Naive B cell (primary cell): ENCODE measurements around the gene LIPA. TPM values are rescaled to one million over a fixed set of nuclear protein-coding genes. Genes with fewer than 3 reads are reported as not detected.

ENCODE experiments used
- ATAC-seq, 2 donors: fragments of 150-1000 bp; cut with Tn5 transposase; 2 replicates each; pipeline ENCODE4 v1.10.0; 2021; ENCODE audit warnings: low read depth in 2 of 2, mild to moderate bottlenecking in 2 of 2, moderate library complexity in 2 of 2
- DNase-seq: peaks from one replicate; pipeline ENCODE4 v3.0.0; 2022
- H3K27ac Mint-ChIP-seq, 6 donors: one replicate each; pipeline ENCODE4 v1.8.0; 2020 to 2022; ENCODE audit warnings: mild to moderate bottlenecking in 6 of 6, mixed read lengths in 6 of 6, moderate library complexity in 5 of 6, inconsistent platforms in 2 of 6
- H3K27me3 Mint-ChIP-seq, 3 donors: one replicate each; pipeline ENCODE4 v1.8.0; 2021 to 2022; ENCODE audit warnings: mixed read lengths in 3 of 3, mild to moderate bottlenecking in 1 of 3
- H3K36me3 Mint-ChIP-seq, 2 donors: one replicate each; pipeline ENCODE4 v1.8.0; 2020 to 2022; ENCODE audit warnings: mixed read lengths in 2 of 2, inconsistent platforms in 1 of 2, mild to moderate bottlenecking in 1 of 2
- H3K4me1 Mint-ChIP-seq, 3 donors: one replicate each; pipeline ENCODE4 v1.8.0; 2020 to 2022; ENCODE audit warnings: mixed read lengths in 3 of 3, inconsistent platforms in 1 of 3, mild to moderate bottlenecking in 1 of 3, moderate library complexity in 1 of 3
- H3K4me3 Mint-ChIP-seq, 8 donors: one replicate each; pipeline ENCODE4 v1.8.0; 2020 to 2022; ENCODE audit warnings: mild to moderate bottlenecking in 8 of 8, mixed read lengths in 8 of 8, moderate library complexity in 8 of 8, inconsistent platforms in 2 of 8
- H3K9me3 Mint-ChIP-seq, 7 donors: one replicate each; pipeline ENCODE4 v1.8.0; 2020 to 2022; ENCODE audit warnings: mixed read lengths in 7 of 7, mild to moderate bottlenecking in 5 of 7, inconsistent platforms in 2 of 7, moderate library complexity in 1 of 7
- polyA plus RNA-seq, 6 donors: library from polyadenylated mRNA; unstranded; fragments of 300-500 nt; fragmentation: Illumina TruSeq; gene quantifications; one replicate each; pipeline ENCODE4 v1.2.3, GENCODE V29; 2021; ENCODE audit warnings: low read depth in 6 of 6

LIPA gene
- polyA plus RNA-seq, 6 donors from 2014 or later: 134 to 178 (median 159) TPM

DNA sequence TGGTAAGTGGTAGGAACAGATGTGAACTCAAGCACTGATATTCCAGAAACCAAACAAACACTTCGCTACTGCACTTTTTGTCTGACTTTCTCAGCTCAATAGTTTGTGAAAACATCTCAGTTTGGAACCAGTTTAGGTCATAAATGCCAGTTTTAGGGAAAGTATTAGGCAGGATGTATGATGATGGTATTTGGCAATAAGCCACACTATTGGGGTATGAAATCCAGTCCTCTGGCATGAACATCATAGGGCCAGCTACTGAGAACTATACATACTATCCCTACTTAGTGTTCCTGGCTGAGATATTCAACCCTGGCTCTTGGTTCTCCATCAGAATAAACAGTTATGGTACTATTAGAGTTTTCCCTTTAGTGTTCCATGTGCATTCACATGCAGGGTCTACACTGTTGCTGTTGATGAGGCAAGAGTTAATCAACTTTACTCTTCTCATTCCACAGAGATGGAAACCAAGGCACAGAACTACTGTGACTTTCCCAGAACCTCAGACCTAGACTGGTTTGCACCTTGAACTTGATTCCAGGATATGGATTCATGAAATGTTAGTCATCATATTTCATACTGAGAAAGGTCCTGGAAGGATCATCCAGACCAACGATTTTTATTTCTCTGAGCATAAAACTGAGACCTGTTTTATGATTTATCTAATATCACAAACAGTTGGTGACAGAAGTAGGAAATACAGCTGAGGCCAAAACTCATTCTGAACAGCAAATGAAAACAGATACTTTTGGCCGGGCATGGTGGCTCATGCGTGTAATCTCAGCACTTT lies 30.2 kb upstream of the LIPA start:
- no peak for ATAC-seq
- no peak overlapping the region for H3K4me3 Mint-ChIP-seq
- no peak for DNase-seq
- H3K27me3 Mint-ChIP-seq: no peaks in the 10 kb centered on the region
- H3K27ac Mint-ChIP-seq: no peak overlapping the region
- peaks cover 0 to 4% (median 0%) of the 10 kb centered on the region in 3 donors for H3K4me1 Mint-ChIP-seq
- no peaks in the 10 kb centered on the region for H3K36me3 Mint-ChIP-seq
- H3K9me3 Mint-ChIP-seq: no peaks in the 10 kb centered on the region

DNA sequence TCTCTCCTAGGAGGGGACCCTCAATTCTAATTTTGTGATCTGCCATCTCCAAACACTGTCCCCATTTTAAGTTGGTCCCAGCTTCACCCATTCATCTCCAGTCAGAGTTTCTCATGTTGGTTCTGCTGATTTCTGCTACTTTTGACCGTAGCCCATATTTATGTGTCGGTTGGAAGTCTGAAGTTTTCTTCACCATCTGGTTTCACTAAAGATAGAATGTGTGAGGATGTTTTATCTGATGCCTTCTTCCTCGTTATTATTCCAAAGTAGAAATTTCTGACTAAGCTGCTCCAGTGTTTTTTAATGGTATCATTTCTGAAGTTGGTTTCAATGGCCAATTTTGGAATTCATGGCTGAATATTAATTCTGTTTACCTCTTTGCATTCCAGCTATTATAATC lies 28.9 kb upstream of the LIPA start:
- Mint-ChIP-seq H3K4me1 (peaks cover 0 to 4% (median 0%) of the 10 kb centered on the region in 3 donors), H3K4me3 (no peak overlapping the region), H3K27ac (no peak overlapping the region), H3K36me3 (no peaks in the 10 kb centered on the region), H3K9me3 (no peaks in the 10 kb centered on the region), H3K27me3 (no peaks in the 10 kb centered on the region)
- DNase-seq: no peak
- no peak for ATAC-seq

DNA sequence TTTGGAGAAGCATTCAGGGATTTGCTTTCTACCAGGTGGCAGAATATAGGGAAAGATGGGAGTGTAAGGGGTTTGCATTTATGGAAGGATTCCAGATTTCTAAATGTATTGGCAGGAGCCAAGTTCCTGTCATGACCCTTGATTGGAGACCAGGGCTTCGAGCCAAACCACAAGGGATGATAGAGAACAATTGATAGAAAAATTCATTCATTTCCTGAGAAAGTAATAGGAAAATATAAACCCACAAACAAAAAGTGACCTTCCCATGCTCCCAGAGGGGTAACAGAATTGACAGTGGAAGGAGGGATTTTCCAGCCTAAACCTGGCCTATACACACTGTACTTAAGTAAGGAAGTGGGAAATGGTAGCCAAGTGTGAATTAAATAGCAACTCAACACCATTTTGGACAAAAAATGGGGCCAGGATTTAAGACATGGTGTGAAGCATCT lies 27.9 kb upstream of the LIPA start:
- ATAC-seq (no peak), DNase-seq (no peak)
- Mint-ChIP-seq H3K36me3 (no peaks in the 10 kb centered on the region), H3K27ac (no peak overlapping the region), H3K9me3 (no peaks in the 10 kb centered on the region), H3K4me1 (peaks cover 0 to 4% (median 0%) of the 10 kb centered on the region in 3 donors), H3K4me3 (no peak overlapping the region), H3K27me3 (no peaks in the 10 kb centered on the region)

DNA sequence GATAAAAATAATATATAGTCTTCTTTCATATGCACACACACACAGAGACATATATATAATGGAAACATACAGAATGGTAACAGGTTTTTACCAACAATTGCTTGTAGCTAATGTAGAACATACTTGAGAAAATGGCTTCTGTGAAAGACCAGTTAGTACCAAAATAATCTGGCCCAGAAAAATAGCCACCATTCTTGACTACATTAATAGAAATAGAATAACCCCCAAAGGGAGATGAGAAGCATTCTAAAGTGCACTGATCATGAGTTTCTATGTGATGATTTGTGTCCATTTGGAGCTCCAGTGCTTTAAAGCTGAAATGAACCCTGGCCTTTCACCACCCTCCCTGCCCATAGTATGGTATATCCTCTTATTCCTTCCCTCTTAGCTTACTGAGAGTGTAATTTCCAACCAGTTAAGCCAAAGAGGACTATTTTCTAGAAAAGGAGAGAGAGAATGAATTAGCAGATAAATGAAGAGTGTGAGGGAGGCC lies 27.4 kb upstream of the LIPA start:
- ATAC-seq (no peak), DNase-seq (no peak)
- H3K27ac Mint-ChIP-seq: no peak overlapping the region
- H3K9me3 Mint-ChIP-seq: no peaks in the 10 kb centered on the region
- no peaks in the 10 kb centered on the region for H3K27me3 Mint-ChIP-seq
- peaks cover 0 to 4% (median 0%) of the 10 kb centered on the region in 3 donors for H3K4me1 Mint-ChIP-seq
- no peak overlapping the region for H3K4me3 Mint-ChIP-seq
- H3K36me3 Mint-ChIP-seq: no peaks in the 10 kb centered on the region

DNA sequence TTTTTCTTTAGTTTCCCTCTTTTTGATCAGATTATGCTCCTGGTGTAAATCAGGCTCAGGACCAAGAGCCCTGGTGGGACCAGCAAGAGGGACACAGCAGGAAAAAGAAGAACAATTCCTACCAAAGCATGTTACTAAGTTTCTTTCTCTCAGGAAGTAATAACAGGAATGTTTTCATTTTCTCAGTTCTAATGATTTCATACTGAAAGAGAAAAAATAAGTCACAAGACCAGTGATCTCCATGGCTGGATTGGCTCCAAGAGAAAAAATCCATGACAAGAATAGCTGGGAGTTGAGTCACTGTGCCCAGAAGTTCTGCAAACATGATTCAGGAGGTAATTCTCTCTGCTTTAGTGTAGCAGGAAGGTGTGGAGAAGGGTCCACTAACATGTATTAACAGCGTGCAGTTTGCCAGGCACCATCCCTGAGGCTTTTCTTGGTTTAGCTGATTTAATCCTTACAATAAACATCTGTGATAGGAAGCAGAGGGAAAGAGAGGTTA lies 26.5 kb upstream of the LIPA start:
- Mint-ChIP-seq H3K27ac (no peak overlapping the region), H3K4me3 (no peak overlapping the region), H3K4me1 (no peaks in the 10 kb centered on the region), H3K27me3 (no peaks in the 10 kb centered on the region), H3K9me3 (no peaks in the 10 kb centered on the region), H3K36me3 (no peaks in the 10 kb centered on the region)
- ATAC-seq (no peak), DNase-seq (no peak)

DNA sequence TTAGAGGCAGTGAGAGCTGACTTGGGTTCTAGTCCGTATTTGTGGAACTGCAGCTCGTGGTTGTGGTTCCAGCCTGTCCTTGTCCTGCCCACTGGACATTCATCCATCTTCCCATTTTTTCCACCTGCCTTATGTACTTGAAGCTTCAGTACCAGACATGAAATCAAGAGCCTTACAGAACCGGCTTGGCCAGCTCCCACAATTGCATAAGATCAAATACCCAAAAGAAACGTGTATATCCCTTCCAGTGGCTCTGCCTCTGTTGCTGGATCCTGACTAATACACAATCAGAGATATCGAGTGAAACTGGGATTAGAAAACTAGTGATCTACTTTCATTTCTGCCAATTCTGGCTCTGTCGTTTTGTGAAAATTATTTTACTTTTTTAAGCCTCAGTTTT lies 23.8 kb upstream of the LIPA start:
- Mint-ChIP-seq H3K36me3 (no peaks in the 10 kb centered on the region), H3K27ac (peak overlapping the region in 3 of 6 donors; percentile 20 to 92 (median 73)), H3K4me1 (no peaks in the 10 kb centered on the region), H3K27me3 (no peaks in the 10 kb centered on the region), H3K9me3 (peaks cover 0 to 2% (median 0%) of the 10 kb centered on the region in 7 donors), H3K4me3 (no peak overlapping the region)
- no peak for DNase-seq
- no peak for ATAC-seq

DNA sequence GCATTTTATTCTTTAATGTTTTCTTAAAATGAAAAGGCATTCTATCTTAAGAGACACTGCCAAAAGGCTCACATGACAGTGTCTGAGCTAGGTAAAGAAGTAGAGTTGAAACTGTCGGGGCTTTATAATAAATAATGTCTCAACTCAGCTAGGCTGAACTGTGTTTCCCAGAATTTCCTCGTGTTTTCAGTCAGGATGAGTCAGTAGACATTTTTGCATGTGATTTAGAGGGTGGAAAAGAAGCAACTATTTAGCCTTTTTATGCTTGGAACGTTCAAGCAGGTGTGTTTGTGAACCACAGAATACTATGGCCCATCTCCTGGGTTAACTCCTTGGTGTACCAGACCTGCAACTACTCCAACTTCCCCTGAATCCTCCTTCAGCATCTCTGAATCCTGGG lies 23.4 kb upstream of the LIPA start:
- Mint-ChIP-seq H3K9me3 (peaks cover 0 to 2% (median 0%) of the 10 kb centered on the region in 7 donors), H3K27me3 (no peaks in the 10 kb centered on the region), H3K4me3 (no peak overlapping the region), H3K27ac (peak overlapping the region in 1 of 6 donors; percentile 20), H3K36me3 (no peaks in the 10 kb centered on the region), H3K4me1 (no peaks in the 10 kb centered on the region)
- DNase-seq (no peak), ATAC-seq (no peak)

DNA sequence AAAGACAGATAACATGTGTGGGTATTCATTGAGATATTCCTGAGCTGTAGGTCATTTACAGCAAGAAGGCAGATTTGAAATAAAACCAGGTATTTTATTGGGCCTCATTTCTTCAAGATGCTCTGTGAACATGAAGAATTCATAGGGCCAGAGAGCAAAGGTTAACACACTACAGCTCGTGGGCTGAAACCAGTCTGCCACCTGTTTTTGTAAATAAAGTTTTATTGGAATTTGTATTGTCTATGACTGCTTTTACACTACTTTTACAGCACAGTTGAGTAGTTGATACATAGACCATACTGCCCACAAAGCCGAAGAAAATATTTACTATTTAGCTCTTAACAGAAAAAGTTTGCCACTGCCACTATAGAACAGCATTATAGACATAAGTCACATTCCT lies 22.1 kb upstream of the LIPA start:
- no peaks in the 10 kb centered on the region for H3K4me1 Mint-ChIP-seq
- H3K27me3 Mint-ChIP-seq: no peaks in the 10 kb centered on the region
- H3K36me3 Mint-ChIP-seq: no peaks in the 10 kb centered on the region
- H3K9me3 Mint-ChIP-seq: peaks cover 0 to 2% (median 0%) of the 10 kb centered on the region in 7 donors
- no peak overlapping the region for H3K27ac Mint-ChIP-seq
- H3K4me3 Mint-ChIP-seq: no peak overlapping the region
- ATAC-seq (no peak), DNase-seq (no peak)

DNA sequence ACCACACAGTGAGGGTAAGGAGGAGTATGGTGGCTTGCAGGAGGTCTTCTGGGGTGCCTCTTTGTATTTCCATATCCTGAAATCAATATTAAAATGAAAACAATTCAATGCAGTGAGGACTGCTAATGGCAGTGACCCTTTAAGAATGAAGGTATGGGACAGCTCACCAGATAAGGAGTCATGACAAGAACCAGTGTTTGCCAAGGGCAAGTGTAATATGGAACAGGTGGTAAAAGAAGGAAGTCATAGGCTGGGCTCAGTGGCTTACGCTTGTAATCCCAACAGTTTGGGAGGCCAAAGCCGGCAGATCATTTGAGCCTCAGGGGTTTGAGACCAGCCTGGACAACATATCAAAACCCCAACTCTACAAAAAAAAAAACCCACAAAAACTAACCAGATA lies 20.0 kb upstream of the LIPA start:
- ATAC-seq (no peak), DNase-seq (no peak)
- Mint-ChIP-seq H3K36me3 (no peaks in the 10 kb centered on the region), H3K4me3 (no peak overlapping the region), H3K9me3 (peaks cover 0 to 2% (median 0%) of the 10 kb centered on the region in 7 donors), H3K27me3 (no peaks in the 10 kb centered on the region), H3K4me1 (no peaks in the 10 kb centered on the region), H3K27ac (no peak overlapping the region)

DNA sequence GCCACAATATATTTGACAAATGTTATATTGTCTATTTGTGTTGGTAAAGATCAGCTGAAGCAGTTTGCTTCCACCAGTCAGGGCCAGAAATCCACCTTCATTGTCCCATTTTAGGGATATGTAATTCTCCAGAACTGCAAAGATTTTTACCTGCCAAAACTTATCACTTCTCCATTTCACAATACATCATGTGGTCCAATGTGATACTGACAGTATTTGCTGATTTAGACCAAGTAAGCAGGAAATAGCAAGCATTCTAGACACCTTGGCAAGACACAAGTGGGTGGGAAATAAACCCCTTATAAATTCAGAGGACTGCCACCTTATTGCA lies 18.5 kb upstream of the LIPA start:
- ATAC-seq: no peak
- H3K27ac Mint-ChIP-seq: no peak overlapping the region

DNA sequence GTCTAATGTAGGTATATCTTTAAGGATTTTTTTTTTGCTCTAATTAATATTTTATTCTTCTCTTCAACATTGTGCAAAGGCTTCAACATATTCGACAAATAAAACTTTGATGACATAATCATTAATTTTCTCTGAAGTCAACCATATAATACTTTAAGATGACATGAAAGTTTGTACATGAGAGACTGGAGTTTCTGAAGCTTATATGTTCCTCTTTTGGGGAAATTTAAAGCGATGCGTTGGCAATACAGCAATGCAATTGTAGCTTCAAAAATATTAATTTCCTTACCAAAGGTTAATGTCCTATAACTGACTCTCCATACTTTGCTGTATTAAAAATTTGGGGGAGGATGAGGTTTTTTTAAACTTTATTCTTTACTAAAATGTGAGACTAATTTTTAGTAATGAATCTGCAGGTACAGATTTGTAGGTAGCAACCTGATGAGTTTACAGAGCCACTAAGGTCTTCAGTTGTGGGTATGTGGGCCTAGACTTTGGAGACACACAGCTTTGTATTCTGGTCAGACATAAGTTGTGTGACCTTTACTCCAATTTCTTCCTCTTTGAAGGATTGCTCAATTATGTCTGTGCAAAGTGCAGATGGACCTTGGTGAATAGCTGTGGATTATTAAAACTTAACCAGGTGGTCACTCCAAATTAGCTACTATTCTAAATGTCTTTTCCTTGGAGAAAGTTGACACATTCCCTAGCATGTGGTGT lies 18.0 kb upstream of the LIPA start:
- ATAC-seq (no peak), DNase-seq (no peak)
- H3K4me1 Mint-ChIP-seq: no peaks in the 10 kb centered on the region
- H3K36me3 Mint-ChIP-seq: no peaks in the 10 kb centered on the region
- H3K27me3 Mint-ChIP-seq: no peaks in the 10 kb centered on the region
- peaks cover 0 to 2% (median 0%) of the 10 kb centered on the region in 7 donors for H3K9me3 Mint-ChIP-seq
- no peak overlapping the region for H3K4me3 Mint-ChIP-seq
- H3K27ac Mint-ChIP-seq: no peak overlapping the region

More for the DNA sequence above, 18.5 kb upstream of the LIPA start:
- Mint-ChIP-seq H3K4me1 (no peaks in the 10 kb centered on the region), H3K27me3 (no peaks in the 10 kb centered on the region), H3K4me3 (no peak overlapping the region), H3K9me3 (peaks cover 0 to 2% (median 0%) of the 10 kb centered on the region in 7 donors), H3K36me3 (no peaks in the 10 kb centered on the region)
- no peak for DNase-seq

DNA sequence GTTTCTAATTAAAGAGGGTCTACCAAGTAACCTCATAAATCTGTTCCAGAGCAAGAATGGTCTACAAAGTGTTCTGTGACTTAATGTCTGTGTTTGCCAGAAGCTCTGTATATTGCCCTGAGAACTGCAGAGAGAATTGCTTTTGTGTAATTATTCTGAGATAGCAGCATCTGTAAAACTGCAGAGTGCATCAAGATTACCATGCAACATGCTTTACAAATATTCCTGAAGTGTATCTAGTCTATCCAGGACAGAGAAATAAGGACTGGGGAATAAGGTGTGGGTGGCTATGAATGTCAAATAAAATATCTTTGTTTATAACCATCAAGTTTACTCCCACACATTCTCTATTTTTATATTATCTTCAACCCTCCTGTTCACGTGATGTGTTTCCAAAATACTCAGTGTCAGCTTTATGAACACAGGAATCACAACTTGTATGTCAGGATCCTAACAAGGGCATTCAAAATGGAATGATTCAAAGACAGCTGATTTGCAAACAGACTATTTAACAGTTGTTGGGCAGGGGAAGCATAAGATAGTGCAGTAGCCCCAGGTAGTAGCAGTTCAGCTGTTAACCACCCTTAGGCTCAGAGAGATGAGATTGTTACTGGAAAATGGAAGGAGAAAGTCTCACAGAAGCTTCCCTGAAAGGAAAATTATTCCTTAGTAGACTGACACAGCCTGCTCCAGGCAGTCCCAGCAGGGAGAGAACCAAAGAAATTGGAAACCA lies 15.3 kb upstream of the LIPA start:
- Mint-ChIP-seq H3K9me3 (peaks cover 0 to 4% (median 0%) of the 10 kb centered on the region in 7 donors), H3K4me3 (peak overlapping the region in 1 of 8 donors; percentile 25), H3K4me1 (no peaks in the 10 kb centered on the region), H3K27me3 (no peaks in the 10 kb centered on the region), H3K27ac (no peak overlapping the region), H3K36me3 (no peaks in the 10 kb centered on the region)
- ATAC-seq (no peak), DNase-seq (no peak)

DNA sequence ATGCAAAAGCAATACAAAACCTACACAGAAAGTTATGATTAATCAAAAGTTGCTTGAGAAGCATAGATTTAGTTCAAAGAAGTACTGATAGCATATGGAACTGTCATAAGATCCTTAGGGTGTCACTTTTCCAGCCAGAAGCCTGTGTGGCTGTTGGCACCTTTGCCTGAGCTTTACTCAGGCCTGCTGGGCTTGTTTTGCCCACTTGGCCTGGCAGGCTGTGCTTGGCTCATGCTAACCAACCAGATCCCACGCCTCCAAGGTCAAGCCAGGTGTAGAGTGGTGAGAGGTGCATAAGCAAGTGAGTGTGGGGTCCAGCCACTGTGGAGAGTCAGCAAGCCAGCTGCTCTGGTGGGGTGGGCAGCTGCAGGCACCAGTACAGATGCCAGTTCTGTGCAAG lies 12.0 kb upstream of the LIPA start:
- no peak overlapping the region for H3K4me3 Mint-ChIP-seq
- DNase-seq (no peak), ATAC-seq (no peak)
- H3K36me3 Mint-ChIP-seq: no peaks in the 10 kb centered on the region
- H3K4me1 Mint-ChIP-seq: peaks cover 0 to 7% (median 5%) of the 10 kb centered on the region in 3 donors
- no peaks in the 10 kb centered on the region for H3K27me3 Mint-ChIP-seq
- H3K9me3 Mint-ChIP-seq: peaks cover 0 to 4% (median 0%) of the 10 kb centered on the region in 7 donors
- H3K27ac Mint-ChIP-seq: no peak overlapping the region
